Gastroesophageal sphincter (tissue), 3 donors: ENCODE results near the gene TNFRSF9.

Experiments
- EP300 ChIP-seq: sonication (generic); formaldehyde crosslinking; IDR thresholded peaks from one replicate; pipeline ENCODE4 v1.6.1; 2017; ENCODE audit warnings: antibody characterized with exemption, mild to moderate bottlenecking
- POLR2A ChIP-seq, 2 donors: fragments of 450-650 bp; IDR thresholded peaks; one replicate each; pipeline ENCODE4 v1.6.1; 2017; ENCODE audit warnings: antibody characterized with exemption in 2 of 2, mild to moderate bottlenecking in 2 of 2, moderate library complexity in 1 of 2
- POLR2AphosphoS5 ChIP-seq: sonication (generic); formaldehyde crosslinking; IDR thresholded peaks from one replicate; pipeline ENCODE4 v1.6.1; 2017; ENCODE audit warnings: antibody characterized with exemption
- TF ChIP-seq, protein P1 (sequence below), 4 experiments: fragments of 200-600 bp in 2 of 4; fragments of 450-650 bp in 2 of 4; sonication (generic) in 1 of 4; IDR thresholded peaks; one replicate each; pipeline ENCODE4 v1.5.1; 2017 to 2019; ENCODE audit warnings: antibody characterized with exemption in 4 of 4, mild to moderate bottlenecking in 2 of 4, moderate library complexity in 2 of 4

DNA sequence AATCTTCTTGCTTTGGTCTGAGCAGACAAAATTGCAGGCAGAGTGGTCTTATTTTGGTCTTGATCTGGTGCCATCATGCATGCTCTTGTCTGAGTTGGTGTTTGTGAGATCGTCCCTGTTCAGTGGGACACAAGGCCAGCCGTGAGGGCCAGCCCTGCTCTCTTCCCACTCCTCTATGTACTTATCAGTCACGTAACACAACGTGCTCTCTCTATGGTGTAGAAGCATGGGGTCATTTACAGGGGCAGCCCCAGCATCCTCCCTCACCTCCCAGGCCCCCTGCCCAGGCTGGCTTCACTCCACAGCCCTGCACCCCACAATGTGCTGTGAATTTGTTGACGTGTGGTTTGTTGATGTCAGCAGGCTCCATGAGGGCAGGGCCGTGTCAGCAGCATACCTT is 69.5 kb downstream of the TNFRSF9 start:
- TF ChIP-seq POLR2A (IDR thresholded peaks at IDR 0.05): no peak
- TF ChIP-seq, protein P1, sequence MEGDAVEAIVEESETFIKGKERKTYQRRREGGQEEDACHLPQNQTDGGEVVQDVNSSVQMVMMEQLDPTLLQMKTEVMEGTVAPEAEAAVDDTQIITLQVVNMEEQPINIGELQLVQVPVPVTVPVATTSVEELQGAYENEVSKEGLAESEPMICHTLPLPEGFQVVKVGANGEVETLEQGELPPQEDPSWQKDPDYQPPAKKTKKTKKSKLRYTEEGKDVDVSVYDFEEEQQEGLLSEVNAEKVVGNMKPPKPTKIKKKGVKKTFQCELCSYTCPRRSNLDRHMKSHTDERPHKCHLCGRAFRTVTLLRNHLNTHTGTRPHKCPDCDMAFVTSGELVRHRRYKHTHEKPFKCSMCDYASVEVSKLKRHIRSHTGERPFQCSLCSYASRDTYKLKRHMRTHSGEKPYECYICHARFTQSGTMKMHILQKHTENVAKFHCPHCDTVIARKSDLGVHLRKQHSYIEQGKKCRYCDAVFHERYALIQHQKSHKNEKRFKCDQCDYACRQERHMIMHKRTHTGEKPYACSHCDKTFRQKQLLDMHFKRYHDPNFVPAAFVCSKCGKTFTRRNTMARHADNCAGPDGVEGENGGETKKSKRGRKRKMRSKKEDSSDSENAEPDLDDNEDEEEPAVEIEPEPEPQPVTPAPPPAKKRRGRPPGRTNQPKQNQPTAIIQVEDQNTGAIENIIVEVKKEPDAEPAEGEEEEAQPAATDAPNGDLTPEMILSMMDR (IDR thresholded peaks at IDR 0.05): no peak
- TF ChIP-seq POLR2AphosphoS5: no peak
- no peak for TF ChIP-seq EP300
